NCI-H1092 (cell line): ENCODE results near the gene MCM7.
A peak's percentile ranks its signal among the peaks of the same experiment; 100 is the strongest.

Experiments used
- DNase-seq: peaks from one replicate; lab custom pipeline; 2025; lab: John Stamatoyannopoulos, UW

The MCM7 gene

GRCh38 chr7:100122568-100122967, 21.4 kb upstream of the MCM7 start:
- peak; percentile 21 for DNase-seq

DNA sequence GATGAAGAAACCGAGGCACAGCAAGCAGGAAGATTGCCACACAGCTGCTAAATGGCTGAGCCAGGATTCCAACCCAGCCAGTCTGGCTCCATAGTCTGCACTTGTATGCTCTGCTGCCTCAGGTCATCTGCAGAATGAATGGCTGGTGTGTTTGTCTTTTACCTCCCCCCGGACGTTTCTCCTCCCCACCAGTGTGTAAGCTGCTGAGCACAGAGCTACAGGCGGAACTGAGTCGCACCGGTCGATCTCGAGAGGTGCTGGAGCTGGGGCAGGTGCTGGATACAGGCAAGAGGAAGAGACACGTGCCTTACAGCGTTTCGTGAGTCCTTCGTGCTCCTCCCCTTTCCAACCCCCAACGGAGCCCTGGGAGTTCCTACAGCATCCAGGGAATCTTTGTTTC, 20.9 kb upstream of the MCM7 start:
- DNase-seq, result peak; percentile 92

- no peak for DNase-seq
Observed at GRCh38 chr7:100120733-100121036, 19.5 kb upstream of the MCM7 start.

- DNase-seq, result no peak
Observed at GRCh38 chr7:100119970-100120732, 19.0 kb upstream of the MCM7 start.

DNA sequence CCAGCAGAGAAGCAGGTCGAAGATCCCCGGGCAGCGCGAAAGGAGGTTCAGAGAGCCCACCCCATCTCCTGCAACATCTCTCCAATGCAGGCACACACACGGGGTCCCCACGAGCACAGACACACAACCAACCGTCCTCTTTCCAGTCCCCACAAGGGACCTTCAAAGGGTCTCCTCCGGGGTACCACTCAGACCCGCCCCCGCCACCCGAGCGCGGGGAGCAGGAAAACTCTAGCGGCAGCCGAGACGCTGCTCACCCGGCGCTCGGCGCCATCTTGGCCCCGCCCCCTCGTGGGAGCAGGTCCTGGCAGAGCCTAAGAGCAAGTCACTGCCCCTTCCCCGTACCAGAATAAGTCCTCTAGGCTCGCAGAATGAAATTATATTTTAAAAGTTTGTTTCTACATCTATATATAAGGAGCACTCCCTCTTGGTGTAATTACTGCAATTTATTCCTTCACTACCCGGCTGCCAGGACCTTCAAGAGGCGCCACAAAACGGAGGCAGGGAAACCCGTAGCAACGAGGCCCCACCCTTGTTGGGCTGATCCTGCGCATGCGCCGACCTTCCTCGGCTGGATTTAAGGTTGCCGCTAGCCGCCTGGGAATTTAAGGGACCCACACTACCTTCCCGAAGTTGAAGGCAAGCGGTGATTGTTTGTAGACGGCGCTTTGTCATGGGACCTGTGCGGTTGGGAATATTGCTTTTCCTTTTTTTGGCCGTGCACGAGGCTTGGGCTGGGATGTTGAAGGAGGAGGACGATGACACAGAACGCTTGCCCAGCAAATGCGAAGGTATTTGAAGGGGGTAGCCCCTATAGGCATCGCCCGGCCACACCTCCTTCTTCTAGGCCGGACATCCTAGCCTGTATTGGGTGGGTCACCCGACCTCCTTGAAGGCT, 18.1 kb upstream of the MCM7 start, which contains the start of the genes CNPY4 and TAF6:
CNPY4 (plus strand) TSS at position 563 of the 898 bp plus-strand sequence; CDS start at position 674, 111 bp downstream.
TAF6 (minus strand) TSS at position 287 of the 898 bp plus-strand sequence. CDS start 5,149 bp downstream, outside the sequence.
- peak; percentile 96 for DNase-seq

DNA sequence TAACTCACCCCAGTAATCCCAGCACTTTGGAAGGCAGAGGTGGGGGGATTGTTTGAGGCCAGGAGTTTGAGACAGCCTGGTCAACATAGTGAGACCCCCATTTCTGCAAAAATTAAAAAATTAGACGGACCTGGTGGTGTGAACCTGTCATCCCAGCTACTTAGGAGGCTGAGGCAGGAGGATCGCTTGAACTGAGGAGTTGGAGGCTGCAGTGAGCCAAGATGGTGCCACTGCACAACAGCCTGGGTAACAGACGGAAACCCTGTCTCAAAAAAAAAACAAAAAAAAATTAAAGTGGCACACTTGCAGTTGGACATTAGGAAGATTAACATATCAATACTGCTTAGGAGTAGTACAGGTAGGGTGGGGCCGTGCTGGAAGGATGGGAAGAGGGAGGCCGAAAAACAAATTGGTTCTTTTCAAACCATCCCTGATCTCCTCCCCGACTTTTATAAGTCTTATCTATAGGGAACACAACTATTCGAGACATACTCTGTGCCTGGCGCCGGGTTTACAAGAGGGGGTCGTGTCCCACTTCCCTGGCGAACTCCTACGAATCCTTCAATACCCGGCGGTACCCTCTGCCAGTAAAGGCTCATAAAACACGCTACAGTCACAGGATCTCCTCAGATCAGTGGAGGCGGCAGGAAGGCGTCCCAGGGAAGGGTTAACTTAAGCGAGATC, 17.3 kb upstream of the MCM7 start:
- no peak for DNase-seq

GRCh38 chr7:100115026-100115425, 13.8 kb upstream of the MCM7 start:
- DNase-seq, result no peak

- no peak for DNase-seq
Observed at GRCh38 chr7:100111914-100112313, 10.7 kb upstream of the MCM7 start.

- DNase-seq, result no peak
Observed at GRCh38 chr7:100111156-100111555, 10.0 kb upstream of the MCM7 start.

GRCh38 chr7:100109521-100110163, 8.4 kb upstream of the MCM7 start:
- no peak for DNase-seq

GRCh38 chr7:100107890-100108289, 6.7 kb upstream of the MCM7 start:
- DNase-seq, result no peak

DNA sequence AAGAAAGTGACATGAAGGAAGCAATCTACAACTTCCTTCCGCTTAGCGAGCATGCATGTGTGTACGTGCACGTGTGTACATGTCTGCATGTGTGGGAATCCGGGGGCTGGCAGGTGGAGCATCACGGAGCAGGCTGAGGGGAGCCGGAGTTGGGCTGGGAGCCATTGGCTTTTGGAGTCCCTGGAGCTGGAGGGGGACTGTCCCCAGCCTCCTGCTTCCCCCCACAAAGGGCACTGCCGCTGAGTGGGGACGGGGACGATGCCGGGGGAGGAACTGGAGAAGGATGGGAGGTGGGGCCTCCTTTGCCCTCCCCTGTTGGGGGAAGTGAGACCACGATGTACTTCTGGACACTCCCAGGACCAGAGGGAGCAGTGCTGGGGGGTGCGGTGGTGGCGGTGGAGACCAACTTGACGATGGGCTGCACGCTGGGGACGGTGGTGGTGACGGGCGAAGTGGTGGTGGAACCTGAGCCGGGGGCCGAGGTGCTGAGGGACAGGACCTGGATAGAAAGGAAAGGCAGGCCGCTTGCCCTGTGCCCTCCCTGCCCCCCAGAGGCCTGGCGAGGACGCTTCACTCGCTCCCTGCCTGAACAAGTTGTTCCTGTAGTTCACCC, 6.0 kb upstream of the MCM7 start:
- no peak for DNase-seq

DNA sequence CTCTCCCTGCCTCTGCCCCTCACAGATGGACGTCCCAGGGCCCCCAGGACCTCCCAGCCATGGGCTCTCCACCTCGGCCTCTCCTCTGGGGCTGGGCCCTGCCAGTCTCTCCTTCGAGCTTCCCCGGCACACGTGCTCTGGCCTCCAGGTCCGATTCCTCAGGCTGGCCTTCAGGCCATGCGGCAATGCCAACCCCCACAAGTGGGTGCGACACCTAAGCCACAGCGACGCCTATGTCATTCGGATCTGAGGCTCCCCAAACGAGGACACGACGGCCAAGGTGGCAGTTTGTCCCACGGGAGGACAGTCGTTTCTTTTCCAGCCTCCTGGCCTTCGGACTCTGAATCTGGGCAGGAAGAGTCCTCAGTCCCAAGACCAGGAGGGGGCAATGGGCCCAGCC, 5.4 kb upstream of the MCM7 start:
- no peak for DNase-seq

GRCh38 chr7:100105534-100105933, 4.3 kb upstream of the MCM7 start:
- DNase-seq, result no peak

GRCh38 chr7:100102950-100103840, 2.0 kb upstream of the MCM7 start:
- no peak for DNase-seq

DNA sequence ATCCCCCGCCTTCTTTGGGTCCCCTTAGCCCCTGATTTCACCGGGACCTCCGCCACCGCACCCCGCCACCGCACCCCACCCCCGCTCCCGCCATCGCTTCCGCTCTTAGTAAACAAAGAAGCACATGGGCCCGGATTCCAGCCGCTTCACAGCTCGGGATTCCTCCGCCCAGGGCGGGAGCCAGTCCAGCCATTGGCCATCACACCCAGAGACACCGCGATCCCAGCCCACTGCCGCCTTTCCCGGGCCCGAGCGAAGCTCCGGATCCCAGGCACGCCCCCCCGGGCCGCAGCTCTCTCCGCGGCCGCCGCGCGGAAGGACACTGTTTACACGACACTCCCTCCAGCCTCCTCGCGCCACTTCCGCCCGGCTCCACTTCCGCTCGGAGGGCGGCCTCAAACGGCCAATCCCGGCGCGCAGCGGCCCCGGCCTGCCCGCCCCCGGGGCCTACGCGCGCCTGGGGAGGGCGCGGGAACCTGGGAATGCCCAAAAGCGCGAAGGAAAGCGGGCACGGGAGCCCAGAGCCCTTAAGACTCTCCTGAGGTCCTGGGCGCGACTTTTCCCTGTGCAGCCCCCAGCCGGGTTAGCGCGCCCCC, 679 bp downstream of the MCM7 start:
- DNase-seq, result peak; percentile 96

DNA sequence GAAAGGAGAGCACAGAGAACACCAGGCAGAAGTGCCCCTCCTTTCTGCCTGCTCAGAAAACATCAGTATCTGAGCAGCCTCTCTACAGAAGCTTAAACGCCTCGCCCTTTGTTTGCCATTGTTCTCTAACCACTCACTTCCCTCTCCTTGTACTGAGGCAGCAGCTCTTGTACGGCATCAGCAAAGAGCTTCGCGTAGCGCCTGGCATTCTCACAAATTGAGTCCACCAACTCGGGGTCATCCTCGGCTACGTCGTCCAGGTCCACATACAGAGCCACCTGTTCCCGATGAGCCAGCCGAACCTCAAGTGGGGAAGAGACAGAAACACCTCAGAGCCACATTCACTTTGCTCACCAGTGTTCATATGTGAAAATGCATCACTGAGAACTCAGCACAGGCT, 1.7 kb downstream of the MCM7 start:
- no peak for DNase-seq

- no peak for DNase-seq
Observed at GRCh38 chr7:100098913-100099312, 2.3 kb downstream of the MCM7 start.

DNA sequence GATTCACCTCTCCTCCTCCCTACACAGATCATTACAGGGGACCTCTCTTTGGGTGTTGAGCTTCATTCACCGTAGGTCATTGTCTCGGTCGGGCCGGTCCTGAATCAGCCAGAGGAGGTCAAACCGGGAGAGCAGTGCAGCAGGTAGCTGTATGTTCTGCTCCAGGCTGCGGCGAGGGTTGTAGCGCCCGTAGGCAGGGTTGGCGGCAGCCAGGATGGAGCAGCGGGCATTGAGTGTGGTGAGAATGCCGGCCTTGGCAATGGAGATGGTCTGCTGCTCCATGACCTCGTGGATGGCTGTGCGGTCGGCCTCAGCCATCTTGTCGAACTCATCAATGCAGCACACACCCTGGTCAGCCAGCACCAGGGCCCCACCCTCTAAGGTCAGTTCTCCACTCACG, 5.5 kb downstream of the MCM7 start:
- DNase-seq, result no peak

- DNase-seq, result no peak
Observed at GRCh38 chr7:100095289-100095688, 5.9 kb downstream of the MCM7 start.
